Small intestine (tissue), 7 donors: ENCODE results near the gene PPM1L. TPM values are rescaled to one million over a fixed set of nuclear protein-coding genes. Genes with fewer than 3 reads are reported as not detected.

Source experiments
- DNase-seq, 2 donors: peaks; one replicate each; pipeline versions ENCODE4 v3.0.0 to v3.0.0-alpha.2; 2013
- FAIRE-seq: peaks from 2 replicates; lab custom pipeline; 2012; peaks lifted over from hg19 to GRCh38; lab: Jason Lieb, UNC
- H3K27ac ChIP-seq, 3 donors: one replicate each; pipeline ENCODE4 v1.5.1; 2013; ENCODE audit warnings: low read length in 2 of 3, mild to moderate bottlenecking in 2 of 3, control low read depth in 1 of 3, inconsistent platforms in 1 of 3, low read depth in 1 of 3, moderate library complexity in 1 of 3
- H3K27me3 ChIP-seq, 3 donors: one replicate each; pipeline ENCODE4 v1.6.1; 2013; ENCODE audit warnings: low read length in 3 of 3, inconsistent platforms in 1 of 3; ENCODE audit not compliant: control insufficient read depth in 3 of 3, insufficient read depth in 3 of 3
- H3K36me3 ChIP-seq, 3 donors: one replicate each; pipeline ENCODE4 v1.6.1; 2013; ENCODE audit warnings: low read length in 3 of 3, inconsistent platforms in 1 of 3, low read depth in 1 of 3, mild to moderate bottlenecking in 1 of 3, moderate library complexity in 1 of 3; ENCODE audit not compliant: control insufficient read depth in 3 of 3, insufficient read depth in 2 of 3
- H3K4me1 ChIP-seq, 3 donors: one replicate each; pipeline ENCODE4 v1.6.1; 2013; ENCODE audit warnings: low read length in 2 of 3, inconsistent platforms in 1 of 3, low read depth in 1 of 3, mild to moderate bottlenecking in 1 of 3, moderate library complexity in 1 of 3; ENCODE audit not compliant: control insufficient read depth in 3 of 3, insufficient read depth in 2 of 3
- H3K4me3 ChIP-seq, 3 donors: one replicate each; pipeline ENCODE4 v1.5.1; 2013; ENCODE audit warnings: low read length in 3 of 3, control low read depth in 1 of 3, inconsistent platforms in 1 of 3, low read depth in 1 of 3, mild to moderate bottlenecking in 1 of 3, moderate library complexity in 1 of 3
- H3K9me3 ChIP-seq, 2 donors: one replicate each; pipeline ENCODE4 v1.6.1; 2013; ENCODE audit warnings: low read depth in 1 of 2, low read length in 1 of 2; ENCODE audit not compliant: control insufficient read depth in 2 of 2, insufficient read depth in 1 of 2
- WGBS, 3 donors: extraction: QIAGEN DNeasy Blood & Tissue Kit; methylation state at CpG; one replicate each; pipeline ENCODE4 v1.1.7; 2013; 5-methylcytosine and 5-hydroxymethylcytosine counted together
- polyA plus RNA-seq, 4 donors: library from polyadenylated mRNA; stranded (reverse) in 3 of 4; unstranded in 1 of 4; fragments of 200-250 nt in 3 of 4; fragments of 120-200 nt in 1 of 4; gene quantifications; one replicate each; pipeline versions ENCODE4 v1.2.1 to v1.2.3, GENCODE V29; 2013
- donor health status: healthy with polysubstance abuse.
- donor health status: control.
- donor health status: control.
- donor health status: Bipolar disorder and iron deficiency.
- donor health status: healthy.

The PPM1L gene
- polyA plus RNA-seq, 4 donors: 0.27 to 3.2 (median 1.4) TPM

DNA sequence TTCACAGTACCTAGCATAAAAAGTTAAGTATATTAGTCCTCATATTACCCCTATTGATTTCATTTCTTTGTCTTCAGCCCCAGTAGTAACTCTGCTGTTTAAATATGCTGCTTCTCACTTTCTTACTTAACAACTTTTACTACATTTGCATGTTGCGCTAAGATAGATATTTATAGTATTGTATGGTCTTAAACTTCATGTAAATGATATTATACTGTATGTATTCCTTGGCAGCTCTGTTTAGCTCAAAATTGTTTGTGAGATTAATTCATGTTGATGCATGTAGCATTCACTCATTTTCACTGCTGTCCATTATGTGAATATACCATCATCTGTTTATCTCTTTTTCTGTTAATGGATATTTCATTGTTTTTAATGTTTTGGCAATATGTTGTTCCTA is 64.4 kb downstream of the PPM1L start:
- DNase-seq (no peak), FAIRE-seq (no peak)
- H3K9me3 ChIP-seq: no peaks in the 10 kb centered on the region
- H3K27ac ChIP-seq: no peak overlapping the region
- no peaks in the 10 kb centered on the region for H3K4me1 ChIP-seq
- 98 to 100% (median 100%) methylated on average over 1 of the region's 1 CpG for WGBS, 3 donors
- H3K4me3 ChIP-seq: no peak overlapping the region
- H3K27me3 ChIP-seq: no peaks in the 10 kb centered on the region
- no peaks in the 10 kb centered on the region for H3K36me3 ChIP-seq

DNA sequence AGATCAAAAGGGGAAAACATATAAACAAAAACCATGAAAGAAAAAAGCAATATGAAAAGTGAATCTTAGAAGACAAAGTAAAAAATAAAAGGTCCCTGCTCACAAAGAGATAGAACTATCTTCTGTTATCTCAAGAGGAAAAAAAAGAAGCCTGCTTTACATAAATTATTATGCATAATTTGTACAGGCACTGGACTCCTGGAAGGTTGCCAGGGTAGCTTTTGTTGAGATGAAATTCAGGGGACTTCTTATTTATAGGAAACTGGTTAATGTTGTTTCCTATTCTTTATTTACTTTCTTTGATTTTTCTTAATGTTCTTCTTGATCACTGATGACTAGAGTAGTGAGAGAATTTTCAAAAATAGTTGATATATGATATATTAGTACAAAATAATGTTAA is 66.9 kb downstream of the PPM1L start:
- DNase-seq (no peak), FAIRE-seq (no peak)
- H3K4me1 ChIP-seq: no peaks in the 10 kb centered on the region
- no peaks in the 10 kb centered on the region for H3K9me3 ChIP-seq
- H3K4me3 ChIP-seq: no peak overlapping the region
- H3K27me3 ChIP-seq: no peaks in the 10 kb centered on the region
- no peak overlapping the region for H3K27ac ChIP-seq
- no peaks in the 10 kb centered on the region for H3K36me3 ChIP-seq

DNA sequence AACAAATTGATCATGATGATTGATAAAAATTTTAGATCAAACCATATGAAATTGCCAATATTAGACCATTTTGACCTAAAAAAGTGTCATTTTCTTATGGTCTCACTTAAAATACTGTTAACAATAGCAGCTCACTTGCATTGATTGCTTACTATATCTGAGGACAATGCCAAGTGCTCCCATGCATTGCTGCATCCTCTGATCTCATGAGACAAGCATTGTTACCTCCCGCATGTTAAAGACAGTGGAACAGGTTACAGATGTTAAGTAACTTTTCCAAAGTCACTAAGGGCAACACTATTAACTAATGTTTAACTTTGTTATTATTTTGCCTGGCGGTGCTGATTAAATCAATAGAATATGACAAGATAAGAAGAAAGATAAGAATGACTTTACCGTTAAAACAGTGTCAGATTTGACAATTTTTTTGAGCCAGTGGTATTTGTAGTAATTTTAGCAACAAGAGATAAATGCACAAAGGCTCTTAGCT is 69.3 kb downstream of the PPM1L start:
- no peak for FAIRE-seq
- no peaks in the 10 kb centered on the region for H3K4me1 ChIP-seq
- no peak for DNase-seq
- H3K36me3 ChIP-seq: no peaks in the 10 kb centered on the region
- no peaks in the 10 kb centered on the region for H3K9me3 ChIP-seq
- H3K27me3 ChIP-seq: no peaks in the 10 kb centered on the region
- no peak overlapping the region for H3K27ac ChIP-seq
- H3K4me3 ChIP-seq: no peak overlapping the region
- WGBS, 3 donors: 63 to 74% (median 67%) methylated on average over 3 of the region's 3 CpGs

DNA sequence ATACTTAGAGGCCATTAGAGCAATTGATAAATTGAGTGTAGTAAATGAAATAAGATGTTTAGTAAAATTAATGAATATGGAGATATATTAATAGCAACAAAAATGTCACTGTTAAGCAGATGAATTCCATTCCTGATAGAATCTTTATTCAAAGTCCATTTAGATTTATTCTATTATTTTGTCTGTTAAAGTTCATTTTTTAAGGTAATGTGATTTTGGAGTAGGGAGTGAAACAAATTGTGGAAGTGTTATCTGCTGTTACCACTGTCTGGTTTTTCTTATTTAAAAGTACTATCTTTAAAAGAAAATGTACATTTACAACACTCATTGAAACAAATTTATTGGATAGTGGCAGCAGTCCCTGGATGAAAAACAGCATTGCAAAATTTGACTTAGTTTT is 70.4 kb downstream of the PPM1L start:
- Histone ChIP-seq H3K9me3 (no peaks in the 10 kb centered on the region), H3K27me3 (no peaks in the 10 kb centered on the region), H3K36me3 (no peaks in the 10 kb centered on the region), H3K4me3 (no peak overlapping the region), H3K4me1 (no peaks in the 10 kb centered on the region), H3K27ac (no peak overlapping the region)
- FAIRE-seq: no peak
- no peak for DNase-seq

DNA sequence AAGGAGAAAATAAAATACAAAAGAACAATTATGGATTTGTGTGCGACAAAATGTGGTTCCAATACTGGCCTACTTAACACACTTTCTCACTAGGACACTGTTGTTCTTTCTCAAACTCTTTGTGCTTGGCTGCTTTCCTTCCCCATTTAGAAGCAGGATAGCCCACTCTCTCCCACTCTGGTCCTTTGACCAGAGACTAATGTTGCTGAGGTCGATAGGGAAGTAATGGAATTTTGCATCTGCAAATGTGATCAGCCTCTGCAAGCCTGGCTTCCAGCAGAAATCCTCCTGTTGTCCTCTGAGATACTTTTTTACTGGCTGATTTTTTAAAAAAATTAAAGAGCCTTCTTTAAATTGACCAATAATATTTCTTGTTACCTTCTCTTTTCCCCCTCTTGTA is 71.0 kb downstream of the PPM1L start:
- no peak for DNase-seq
- no peaks in the 10 kb centered on the region for H3K36me3 ChIP-seq
- H3K9me3 ChIP-seq: no peaks in the 10 kb centered on the region
- no peaks in the 10 kb centered on the region for H3K27me3 ChIP-seq
- no peak overlapping the region for H3K4me3 ChIP-seq
- no peak overlapping the region for H3K27ac ChIP-seq
- FAIRE-seq: no peak
- no peaks in the 10 kb centered on the region for H3K4me1 ChIP-seq
- 79 to 85% (median 80%) methylated on average over 2 of the region's 2 CpGs for WGBS, 3 donors

DNA sequence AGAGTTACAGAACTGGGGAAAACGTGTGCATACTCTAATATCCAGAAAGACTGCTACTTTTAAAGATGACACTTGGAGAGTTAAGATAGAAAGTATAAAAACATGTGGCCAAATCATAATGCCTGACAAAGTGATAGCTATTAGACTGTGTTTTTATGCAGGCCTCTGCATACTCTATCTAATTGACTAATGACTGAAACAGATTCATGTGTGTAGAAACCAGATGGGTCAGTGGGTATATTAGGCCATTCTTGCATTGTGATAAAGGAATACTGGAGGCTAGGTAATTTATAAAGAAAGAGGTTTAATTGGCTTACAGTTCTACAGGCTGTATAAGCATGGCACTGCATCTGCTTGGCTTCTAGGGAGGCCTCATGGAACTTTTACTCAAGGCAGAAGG is 71.5 kb downstream of the PPM1L start:
- H3K9me3 ChIP-seq: no peaks in the 10 kb centered on the region
- H3K27ac ChIP-seq: no peak overlapping the region
- DNase-seq (no peak), FAIRE-seq (no peak)
- H3K4me1 ChIP-seq: no peaks in the 10 kb centered on the region
- no peaks in the 10 kb centered on the region for H3K36me3 ChIP-seq
- WGBS, 3 donors: 74 to 78% (median 74%) methylated on average over 1 of the region's 1 CpG
- H3K4me3 ChIP-seq: no peak overlapping the region
- no peaks in the 10 kb centered on the region for H3K27me3 ChIP-seq

DNA sequence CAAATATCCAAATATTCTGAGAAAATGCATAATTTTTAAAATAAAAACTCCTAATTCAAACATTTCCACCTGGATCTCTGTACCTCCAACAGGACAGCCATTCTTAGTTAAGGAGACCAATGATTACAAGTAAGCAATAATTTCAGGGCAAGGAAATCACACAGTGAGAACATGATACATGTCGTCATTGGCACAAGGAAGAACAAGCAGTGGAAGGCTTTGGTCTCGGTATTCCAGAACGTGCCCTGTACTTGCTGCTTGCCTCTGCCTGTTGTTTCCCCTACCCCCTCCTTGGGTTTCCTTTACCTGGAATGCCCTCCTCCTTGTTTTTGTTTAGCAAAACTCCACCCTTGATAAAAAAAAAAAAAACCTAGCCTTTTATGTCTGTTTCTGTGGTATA is 72.8 kb downstream of the PPM1L start:
- Histone ChIP-seq H3K27ac (no peak overlapping the region), H3K9me3 (no peaks in the 10 kb centered on the region), H3K27me3 (no peaks in the 10 kb centered on the region), H3K4me3 (no peak overlapping the region), H3K36me3 (no peaks in the 10 kb centered on the region), H3K4me1 (no peaks in the 10 kb centered on the region)
- WGBS, 3 donors: 89 to 93% (median 91%) methylated on average over 3 of the region's 3 CpGs
- no peak for FAIRE-seq
- no peak for DNase-seq

DNA sequence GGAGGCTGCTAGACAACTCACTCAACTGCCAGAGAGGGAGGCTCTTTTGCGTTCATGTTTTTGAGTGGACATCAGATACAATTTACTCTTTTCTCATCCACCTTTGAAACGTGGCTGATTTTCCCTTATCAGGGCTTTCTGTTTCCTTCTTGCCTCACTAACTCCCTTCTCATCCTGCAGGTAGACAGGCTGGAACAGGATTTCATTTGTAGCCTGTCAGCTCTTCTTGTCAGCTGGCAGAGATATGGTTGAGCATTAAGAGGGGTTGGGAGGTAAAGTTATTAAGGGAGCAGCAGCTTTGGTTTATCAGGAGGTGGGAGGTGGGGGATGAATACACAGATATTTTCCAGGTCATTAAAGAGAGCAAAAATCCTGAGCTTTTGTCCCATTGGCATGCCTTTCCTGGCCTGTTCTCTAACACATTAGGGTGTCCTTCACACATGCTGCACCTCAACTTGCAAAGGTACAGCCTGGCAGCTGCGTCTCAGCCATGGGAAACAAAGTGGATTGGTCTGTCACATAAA is 73.5 kb downstream of the PPM1L start:
- 54 to 65% (median 62%) methylated on average over 3 of the region's 3 CpGs for WGBS, 3 donors
- Histone ChIP-seq H3K27ac (no peak overlapping the region), H3K36me3 (no peaks in the 10 kb centered on the region), H3K9me3 (no peaks in the 10 kb centered on the region), H3K4me3 (no peak overlapping the region), H3K4me1 (no peaks in the 10 kb centered on the region), H3K27me3 (no peaks in the 10 kb centered on the region)
- DNase-seq (no peak), FAIRE-seq (no peak)

DNA sequence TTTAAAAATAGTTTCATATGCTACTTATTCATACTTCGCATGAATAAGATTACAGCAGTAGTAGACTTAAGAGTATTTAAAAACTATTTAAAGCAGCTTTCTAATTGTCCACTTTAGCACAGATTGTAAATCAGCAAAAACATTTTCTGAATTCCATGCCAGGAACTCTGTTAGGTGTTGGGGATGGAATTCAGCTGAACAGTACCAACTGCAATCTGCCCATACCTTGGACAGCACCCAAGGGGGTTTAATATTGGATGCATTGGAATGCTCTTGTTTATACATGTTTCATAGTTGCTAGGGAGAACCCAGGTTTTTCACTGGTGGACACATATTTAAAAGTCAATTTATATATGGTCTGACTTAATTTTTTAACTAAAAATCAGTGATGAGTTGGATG is 74.8 kb downstream of the PPM1L start:
- Histone ChIP-seq H3K4me1 (no peaks in the 10 kb centered on the region), H3K27me3 (no peaks in the 10 kb centered on the region), H3K9me3 (no peaks in the 10 kb centered on the region), H3K36me3 (no peaks in the 10 kb centered on the region), H3K4me3 (no peak overlapping the region), H3K27ac (no peak overlapping the region)
- FAIRE-seq: no peak
- WGBS, 3 donors: 75 to 91% (median 88%) methylated on average over 1 of the region's 1 CpG
- DNase-seq: no peak
